GM19025 (cell line): ENCODE data around the gene TDRD1.

Experiments used
- ATAC-seq: cut with Tn5 transposase; IDR thresholded peaks from one replicate; pipeline ENCODE4 v1.9.1; 2021; ENCODE audit warnings: mild to moderate bottlenecking, low read depth, moderate library complexity; ENCODE audit not compliant: unreplicated experiment

Gene TDRD1

DNA sequence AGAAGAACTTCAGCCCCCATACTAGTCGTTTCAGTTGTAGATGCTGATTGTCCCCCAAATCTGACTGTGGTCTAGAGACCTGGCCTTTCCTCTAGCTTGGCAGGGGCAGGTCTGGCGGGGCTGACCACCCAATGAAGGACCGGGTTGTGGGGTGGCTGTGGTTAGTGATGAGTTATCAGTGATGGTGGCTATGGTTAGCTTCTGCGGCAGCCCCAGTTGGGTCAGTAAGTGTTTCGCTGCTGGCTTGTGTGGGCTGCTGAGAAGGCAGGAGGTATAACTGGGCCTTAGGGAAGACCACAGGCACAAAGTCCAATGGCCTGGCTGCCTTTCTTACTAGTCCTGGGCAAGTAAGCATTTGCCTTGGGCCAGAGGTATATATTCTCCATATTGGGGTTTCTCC is 81.2 kb downstream of the TDRD1 start:
- ATAC-seq: no peak

- no peak for ATAC-seq
Observed at GRCh38 chr10:114261076-114261475, 81.9 kb downstream of the TDRD1 start.

DNA sequence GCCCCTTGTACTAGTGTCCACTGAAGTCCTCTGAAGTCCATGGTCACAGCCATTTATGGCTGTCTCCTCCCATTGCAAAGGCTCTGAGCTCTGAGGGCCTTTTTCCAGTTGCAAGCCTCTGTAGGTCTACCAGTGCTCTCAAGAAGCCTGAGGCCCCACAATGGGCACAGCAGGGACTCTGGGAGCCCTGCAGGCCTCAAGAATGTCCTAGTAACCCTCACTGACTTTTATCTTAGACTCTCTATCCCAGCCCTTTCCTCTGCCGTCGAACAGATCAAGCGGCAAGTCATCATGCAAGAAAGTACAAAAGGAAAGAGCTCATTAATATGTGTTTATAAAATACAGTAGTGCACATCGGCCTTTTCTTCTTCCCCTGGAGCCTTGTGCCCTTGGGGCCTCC is 83.3 kb downstream of the TDRD1 start:
- ATAC-seq: no peak

DNA sequence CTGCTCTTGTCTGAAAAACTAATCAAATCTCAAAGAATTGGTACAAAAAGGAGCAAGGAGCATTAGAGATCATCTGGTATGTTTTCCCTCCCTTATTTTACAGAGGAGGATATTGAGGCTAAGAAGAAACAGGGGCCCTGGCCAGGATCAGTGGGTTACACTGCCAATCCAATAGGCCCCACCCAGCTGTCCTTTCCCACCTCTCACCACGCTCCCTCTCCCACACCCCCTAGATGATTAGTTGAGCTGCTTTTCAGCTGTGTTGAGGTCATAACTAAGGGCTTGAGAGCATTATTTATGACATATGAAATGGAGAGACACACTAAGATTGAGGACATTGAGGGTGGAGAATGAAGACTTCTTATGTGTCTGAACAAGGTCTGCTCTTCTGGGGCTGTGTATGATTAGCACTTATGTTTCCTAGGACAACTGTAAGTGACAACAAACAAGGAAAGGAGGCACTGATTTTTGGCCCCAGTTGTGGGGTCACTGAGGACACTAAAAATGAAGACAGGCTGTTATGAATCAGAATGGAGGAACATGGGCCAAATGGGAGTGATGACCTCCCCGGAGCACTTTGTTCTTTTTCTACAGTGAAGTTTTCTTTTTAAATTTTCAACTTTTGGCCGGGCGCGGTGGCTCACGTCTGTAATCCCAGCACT is 86.4 kb downstream of the TDRD1 start:
- no peak for ATAC-seq

DNA sequence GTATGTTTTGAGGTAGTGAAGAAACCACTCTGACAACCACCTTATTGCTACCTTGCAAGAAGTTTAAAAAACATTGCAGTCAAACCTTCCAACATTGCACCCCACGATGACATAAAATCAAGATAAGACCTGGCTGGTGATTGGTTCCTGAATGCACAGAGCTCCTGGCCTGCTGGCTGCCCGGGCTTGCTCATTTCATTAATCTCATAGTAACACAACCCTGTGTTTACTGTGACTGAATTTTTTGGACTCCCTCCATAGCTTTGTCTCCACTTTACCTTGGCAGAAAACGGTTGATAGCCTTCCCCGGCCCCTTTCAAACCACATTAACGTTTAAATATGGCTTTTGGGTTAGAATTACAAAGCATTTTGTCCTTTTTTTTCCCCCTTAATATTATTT is 87.4 kb downstream of the TDRD1 start:
- no peak for ATAC-seq

DNA sequence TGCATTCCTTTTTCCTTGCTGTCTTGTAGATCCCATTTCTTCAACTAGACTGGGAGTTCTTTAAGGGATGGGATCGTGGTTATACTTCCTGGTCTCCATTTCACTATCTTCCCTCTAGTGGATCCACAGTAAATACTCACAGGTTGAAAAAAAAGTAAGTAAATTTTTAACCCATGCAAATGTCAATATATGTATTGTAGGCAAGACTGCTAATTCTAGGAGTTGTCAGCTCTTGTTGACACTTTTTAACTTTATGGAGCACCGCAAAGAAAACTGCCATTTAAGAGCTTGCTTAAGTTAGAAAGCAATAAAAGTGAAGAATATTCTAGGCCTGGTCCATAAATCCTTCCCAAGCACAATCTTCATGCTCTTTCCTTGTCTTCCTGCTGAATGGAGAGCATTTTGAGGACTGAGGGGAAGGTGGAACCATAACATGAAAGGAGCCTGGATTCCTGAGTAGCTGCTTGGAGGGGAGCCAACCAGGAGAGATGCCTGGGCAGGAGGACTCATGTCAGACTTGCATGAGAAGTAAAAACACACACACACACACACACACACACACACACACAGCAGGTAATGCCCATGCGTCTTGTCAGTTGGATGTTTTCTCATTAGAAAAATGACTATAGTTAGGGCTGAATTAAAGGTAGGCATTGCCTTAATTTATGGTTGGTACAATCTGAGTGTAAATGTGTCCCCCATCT is 92.1 kb downstream of the TDRD1 start:
- ATAC-seq: no peak

GRCh38 chr10:114271779-114272167 is 92.6 kb downstream of the TDRD1 start:
- ATAC-seq: no peak

GRCh38 chr10:114272696-114273095 is 93.5 kb downstream of the TDRD1 start:
- ATAC-seq: no peak

GRCh38 chr10:114273910-114274309 is 94.8 kb downstream of the TDRD1 start:
- ATAC-seq: no peak

- ATAC-seq: no peak
Observed at GRCh38 chr10:114274616-114275453, 95.7 kb downstream of the TDRD1 start.

- no peak for ATAC-seq
Observed at GRCh38 chr10:114276066-114276465, 96.9 kb downstream of the TDRD1 start.

GRCh38 chr10:114276671-114277070 is 97.5 kb downstream of the TDRD1 start:
- no peak for ATAC-seq

DNA sequence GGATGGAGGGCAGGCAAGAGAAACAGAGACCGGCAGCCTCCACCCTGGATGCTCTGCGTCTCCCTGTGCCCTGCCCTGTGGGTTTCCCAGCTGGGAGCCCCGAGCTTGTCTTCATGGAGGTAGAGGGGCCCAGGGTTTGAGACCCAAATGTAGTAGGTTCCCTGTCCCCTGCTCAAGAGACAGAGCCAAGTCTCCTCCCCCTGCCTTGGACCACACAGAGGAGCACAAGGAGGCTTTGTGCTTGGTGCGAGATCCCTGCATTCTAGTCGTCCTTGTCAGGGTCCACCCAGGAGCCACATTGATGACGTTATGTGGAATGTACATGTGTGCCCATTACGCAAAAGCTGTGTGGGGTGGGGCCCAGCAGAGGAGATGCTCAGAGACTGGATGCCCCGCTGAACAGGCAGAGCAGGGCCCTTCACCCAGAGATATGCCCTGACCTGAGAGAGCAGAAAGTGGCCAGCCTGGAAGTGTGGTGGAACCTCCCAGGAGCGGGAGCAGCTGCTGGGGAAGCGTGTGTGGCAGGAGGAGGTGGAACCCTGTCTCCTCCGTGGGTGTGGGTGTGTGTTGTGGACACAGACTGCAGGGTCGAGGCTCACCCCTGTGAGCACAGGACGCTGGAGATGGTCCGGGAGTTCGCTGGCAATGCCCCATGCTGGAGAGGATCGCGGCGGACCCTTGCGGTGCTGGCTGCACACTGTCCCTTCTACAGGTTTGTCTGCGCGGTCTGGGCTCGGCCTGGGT is 99.2 kb downstream of the TDRD1 start:
- no peak for ATAC-seq

DNA sequence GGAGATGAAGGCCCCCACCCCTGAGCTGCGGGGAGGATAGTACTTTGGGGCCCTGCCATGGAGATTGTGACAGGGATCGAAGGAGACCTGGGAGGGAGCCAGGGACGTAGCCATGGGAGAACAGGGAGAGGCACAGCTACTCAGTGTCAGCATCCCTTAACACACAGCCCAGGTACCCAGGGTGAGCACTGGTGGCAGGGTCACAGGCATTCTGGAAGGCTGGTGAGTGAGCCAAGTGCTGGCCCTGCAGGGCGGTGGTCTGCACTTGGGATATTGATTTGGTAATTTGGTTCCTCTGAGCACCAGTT is 99.7 kb downstream of the TDRD1 start:
- ATAC-seq: no peak

- ATAC-seq: no peak
Observed at GRCh38 chr10:114279289-114279688, 100.1 kb downstream of the TDRD1 start.

DNA sequence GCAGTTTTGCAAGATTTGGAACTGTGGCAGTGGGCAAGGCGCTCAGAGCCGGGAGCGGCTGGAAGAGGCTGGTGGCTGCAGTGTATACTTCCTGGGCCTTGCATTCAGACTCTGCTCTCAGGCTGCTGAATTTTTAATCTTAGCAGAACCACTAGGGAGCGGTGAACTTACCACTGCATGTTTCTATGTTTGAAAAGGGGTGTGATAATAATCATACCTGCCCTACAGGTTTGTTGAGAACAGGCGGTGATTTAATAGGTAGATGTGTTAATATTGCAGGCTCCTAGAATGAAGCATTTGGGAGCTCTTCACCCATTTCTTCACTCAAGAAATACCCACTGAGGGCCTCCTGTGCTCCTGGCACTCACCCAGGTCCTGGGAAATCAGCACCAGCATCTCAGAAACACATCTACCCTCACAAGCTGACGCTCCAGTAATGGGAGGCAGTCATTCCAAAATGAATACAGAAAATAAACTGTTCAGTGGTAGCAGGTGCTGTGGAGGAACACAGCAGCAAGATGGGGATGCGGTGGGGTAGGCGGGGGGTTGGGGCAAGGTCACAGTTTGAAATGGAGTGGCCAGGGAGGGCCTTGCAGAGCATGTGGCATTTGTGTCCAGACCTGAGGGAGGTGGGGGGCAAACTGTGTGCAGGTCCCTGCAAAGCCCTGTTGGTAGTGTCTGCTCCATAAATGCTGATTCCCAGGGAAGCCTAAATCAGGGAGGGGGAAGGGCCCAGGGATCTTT is 100.9 kb downstream of the TDRD1 start:
- no peak for ATAC-seq

DNA sequence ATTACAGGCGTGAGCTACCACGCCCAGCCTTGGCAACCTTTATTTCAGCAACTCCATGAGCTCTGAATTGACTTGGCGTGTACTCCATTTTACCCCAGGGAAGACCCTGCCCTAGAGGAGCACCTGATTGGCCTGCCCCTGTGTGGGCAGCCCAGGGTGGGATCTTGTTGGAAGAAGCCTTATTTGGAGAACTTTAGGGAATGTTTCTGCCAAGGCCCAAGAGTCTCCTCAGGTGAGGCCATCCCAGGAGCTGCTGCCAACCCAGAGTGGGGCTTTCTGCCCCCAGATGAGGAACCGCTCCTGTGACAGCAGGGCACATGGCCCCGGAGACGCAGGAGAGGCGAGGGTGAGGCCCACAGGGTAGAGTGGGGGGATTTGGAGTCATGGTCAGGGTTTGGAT is 101.9 kb downstream of the TDRD1 start:
- no peak for ATAC-seq

GRCh38 chr10:114281461-114281860 is 102.3 kb downstream of the TDRD1 start:
- ATAC-seq: no peak
